HepG2 (cell line): Measurements from ENCODE around the gene TEX53. TPM values are rescaled to one million over a fixed set of nuclear protein-coding genes. Genes with fewer than 3 reads are reported as not detected.

Experiments used
- ATAC-seq: fragments of 200-7000 bp; cut with Tn5 transposase; 3 replicates; pipeline ENCODE4 v1.9.1; 2020; ENCODE audit warnings: mild to moderate bottlenecking, moderate library complexity
- BruUV-seq: library from RNA; stranded (reverse); fragments of 400-500 nt; replicated peaks from 2 replicates; lab custom pipeline; 2021; lab: Mats Ljungman, UMichigan
- CTCF ChIA-PET: fragments of 300-600 bp; formaldehyde crosslinking; extraction: SDS; loops from one replicate; lab custom pipeline; 2021; ENCODE audit warnings: low total read pairs, inconsistent platforms, low intra/inter-chr PET ratio; lab: Yijun Ruan, JAX
- POLR2A ChIA-PET: fragments of 350-600 bp; sonication (Branson Sonifier 250); formaldehyde crosslinking; loops from one replicate; lab custom pipeline; 2020; ENCODE audit warnings: antibody characterized with exemption, inconsistent platforms; lab: Yijun Ruan, JAX
- DNase-seq: peaks from one replicate; pipeline ENCODE4 v3.0.0-alpha.2; 2015; ENCODE audit warnings: low spot score
- FAIRE-seq: peaks from 3 replicates; lab custom pipeline; 2011; peaks lifted over from hg19 to GRCh38; lab: Jason Lieb, UNC
- H2AFZ ChIP-seq: one replicate; pipeline ENCODE4 v1.6.1; 2011; ENCODE audit warnings: low read length, inconsistent platforms
- H3K27ac ChIP-seq: fragments of 300-600 bp; 3 replicates; pipeline ENCODE4 v1.8.0; 2011; ENCODE audit warnings: mixed run types, mild to moderate bottlenecking, mixed read lengths, low read length, inconsistent platforms; ENCODE audit not compliant: insufficient read depth; ENCODE audit errors: extremely low read length
- H3K27me3 ChIP-seq, 2 experiments: fragments of 200-600 bp in 1 of 2; 2 replicates in 1 of 2; 3 replicates in 1 of 2; pipeline versions ENCODE4 v1.6.0 to v1.8.0; 2011; ENCODE audit warnings: low read length in 2 of 2, mild to moderate bottlenecking in 2 of 2, moderate library complexity in 2 of 2, inconsistent platforms in 1 of 2; ENCODE audit not compliant: insufficient read depth in 2 of 2, control insufficient read depth in 1 of 2
- H3K36me3 ChIP-seq, 2 experiments: fragments of 200-600 bp in 1 of 2; replicated peaks in 1 of 2; 2 replicates in 1 of 2; 3 replicates in 1 of 2; pipeline versions ENCODE4 v1.5.1 to v1.8.0; 2011; ENCODE audit warnings: low read length in 2 of 2, inconsistent platforms in 1 of 2; ENCODE audit not compliant: insufficient read depth in 2 of 2, control insufficient read depth in 1 of 2
- H3K4me1 ChIP-seq: 2 replicates; pipeline ENCODE4 v1.5.1; 2012; ENCODE audit warnings: low read length, inconsistent platforms; ENCODE audit not compliant: insufficient read depth
- H3K4me2 ChIP-seq: 2 replicates; pipeline ENCODE4 v1.6.0; 2011; ENCODE audit warnings: low read depth, low read length, inconsistent platforms
- H3K4me3 ChIP-seq, 3 experiments: fragments of 200-600 bp in 1 of 3; sonication (generic), shearing (Covaris generic) in 1 of 3; replicated peaks in 1 of 3; 2 replicates each; pipeline ENCODE4 v1.5.1; 2011 to 2016; ENCODE audit warnings: low read length in 3 of 3, inconsistent platforms in 2 of 3, low read depth in 2 of 3, mild to moderate bottlenecking in 2 of 3, control low read depth in 1 of 3, mixed read lengths in 1 of 3; ENCODE audit not compliant: insufficient read depth in 1 of 3
- H3K79me2 ChIP-seq: one replicate; pipeline ENCODE4 v1.6.1; 2011; ENCODE audit warnings: low read length, inconsistent platforms; ENCODE audit not compliant: insufficient read depth
- H3K9ac ChIP-seq: 2 replicates; pipeline ENCODE4 v1.6.0; 2011; ENCODE audit warnings: mild to moderate bottlenecking, low read depth, low read length, inconsistent platforms; ENCODE audit not compliant: insufficient read depth
- H3K9me3 ChIP-seq: 2 replicates; pipeline ENCODE4 v1.5.1; 2012; ENCODE audit warnings: mild to moderate bottlenecking, low read length
- H4K20me1 ChIP-seq: 2 replicates; pipeline ENCODE4 v1.6.0; 2011; ENCODE audit warnings: inconsistent platforms, mild to moderate bottlenecking, low read length, moderate library complexity; ENCODE audit not compliant: insufficient read depth
- CEBPB ChIP-seq: IDR thresholded peaks from 2 replicates; pipeline ENCODE4 v1.6.1; 2011; ENCODE audit warnings: low read depth, low read length, improper control_type of control experiment, borderline replicate concordance
- CHD2 ChIP-seq: IDR thresholded peaks from 2 replicates; pipeline ENCODE4 v1.6.1; 2011; ENCODE audit warnings: low read depth, low read length, improper control_type of control experiment
- DR1 ChIP-seq: sonication (generic); formaldehyde crosslinking; IDR thresholded peaks from 2 replicates; pipeline ENCODE4 v1.8.0; 2021; ENCODE audit warnings: mild to moderate bottlenecking, missing genetic modification reagents, inconsistent platforms
- FOXP1 ChIP-seq, 2 experiments: fragments of 450-650 bp in 1 of 2; IDR thresholded peaks; 2 replicates each; pipeline ENCODE4 v1.6.1; 2017 to 2018; ENCODE audit warnings: antibody characterized with exemption in 1 of 2
- NFIC ChIP-seq: IDR thresholded peaks from 2 replicates; pipeline ENCODE4 v1.6.1; 2012; ENCODE audit warnings: mild to moderate bottlenecking, low read length, inconsistent platforms
- SKI ChIP-seq: fragments of 450-650 bp; IDR thresholded peaks from one replicate; pipeline ENCODE4 v1.6.1; 2018; ENCODE audit warnings: mild to moderate bottlenecking; ENCODE audit not compliant: partially characterized antibody
- SUZ12 ChIP-seq: fragments of 150-350 bp; IDR thresholded peaks from 2 replicates; pipeline ENCODE4 v1.6.1; 2014; ENCODE audit warnings: low read depth, low read length
- XRCC5 ChIP-seq: fragments of 200-400 bp; formaldehyde crosslinking; optimal IDR thresholded peaks from 2 replicates; pipeline ENCODE3; 2017; ENCODE audit warnings: mild to moderate bottlenecking, low read length
- ZNF10 ChIP-seq: sonication (generic); formaldehyde crosslinking; IDR thresholded peaks from 2 replicates; pipeline ENCODE4 v1.4.0; 2020; ENCODE audit warnings: mild to moderate bottlenecking, low read depth, missing genetic modification reagents, borderline replicate concordance
- ZNF615 ChIP-seq: sonication (generic); formaldehyde crosslinking; IDR thresholded peaks from 2 replicates; pipeline ENCODE4 v1.5.0; 2020; ENCODE audit warnings: mild to moderate bottlenecking, missing genetic modification reagents, borderline replicate concordance
- ZNF616 ChIP-seq: sonication (generic); formaldehyde crosslinking; IDR thresholded peaks from 2 replicates; pipeline ENCODE4 v1.5.0; 2020; ENCODE audit warnings: low read depth, mild to moderate bottlenecking, missing genetic modification reagents
- ZSCAN31 ChIP-seq: sonication (generic); formaldehyde crosslinking; IDR thresholded peaks from 2 replicates; pipeline ENCODE4 v1.5.0; 2020; ENCODE audit warnings: low read depth, mild to moderate bottlenecking, missing genetic modification reagents
- WGBS: methylation state at CpG from one replicate; pipeline ENCODE4 v1.1.6; 2017; ENCODE audit warnings: low lambda C conversion rate; 5-methylcytosine and 5-hydroxymethylcytosine counted together
- in situ Hi-C: cut with HindIII; loops from 2 replicates; pipeline ENCODE4 v1.10.0; 2017; ENCODE audit warnings: low pct_unique_long_range_greater_than_20kb; ENCODE audit not compliant: extremely low pct_ligation_motif_present
- intact Hi-C: fragments of 100-400 bp; cut with micrococcal nuclease; formaldehyde crosslinking; loops from one replicate; pipeline ENCODE4 v1.10.0; 2022; ENCODE audit not compliant: unreplicated experiment
- polyA plus RNA-seq, 8 experiments: library from polyadenylated mRNA; depleted of rRNA in 3 of 8; stranded (reverse) in 7 of 8; unstranded in 1 of 8; fragments of >200 nt; fragmentation: Illumina TruSeq in 4 of 8; extraction: Trizol in 4 of 8; gene quantifications; 2 replicates each; pipeline versions ENCODE4 v1.2.1 to v1.2.3, GENCODE V29; 2011 to 2016; ENCODE audit warnings: low read depth in 4 of 8, missing spikeins in 1 of 8, mixed read lengths in 1 of 8; ENCODE audit not compliant: insufficient read depth in 1 of 8
- total RNA-seq, 5 experiments: library from RNA; depleted of rRNA; stranded (reverse); fragments of >200 nt; fragmentation: Illumina TruSeq; extraction: Trizol; gene quantifications; 2 replicates each; pipeline ENCODE4 v1.2.3, GENCODE V29; 2016; ENCODE audit warnings: low read depth in 1 of 5
- TF ChIP-seq, protein P1 (sequence below): sonication (generic); formaldehyde crosslinking; IDR thresholded peaks from 2 replicates; pipeline ENCODE4 v1.4.0; 2020; ENCODE audit warnings: missing genetic modification reagents

The TEX53 gene
- total and polyA plus RNA-seq, 2 of the 13 experiments (the other 11 are each of a cell fraction or from before 2014, with no cell fraction given): not detected

DNA sequence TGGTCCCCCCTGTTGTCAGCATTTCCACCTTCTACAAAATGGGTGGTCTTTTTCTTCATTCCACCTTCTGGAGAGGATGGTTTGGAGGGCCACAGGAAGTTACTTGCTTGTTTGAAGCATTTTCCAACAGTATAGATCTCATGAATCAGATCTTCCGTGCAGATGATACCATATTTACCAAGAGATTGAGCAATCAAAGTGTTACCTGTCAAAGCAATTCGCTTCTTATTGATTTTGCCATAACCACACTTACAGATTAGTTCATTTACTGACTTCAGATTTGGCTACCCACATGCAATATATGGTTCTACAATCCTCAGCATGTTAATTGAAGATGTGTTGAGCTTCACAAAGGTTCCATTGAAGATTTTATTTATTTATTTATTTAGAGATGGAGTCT is 38.3 kb upstream of the TEX53 start:
- ChIA-PET CTCF (no interaction called here), POLR2A (no interaction called here)
- Histone ChIP-seq H3K4me3 (no peak overlapping the region), H3K79me2 (no peaks in the 10 kb centered on the region), H3K9ac (no peak overlapping the region), H2AFZ (no peak overlapping the region), H3K4me2 (no peak overlapping the region), H4K20me1 (no peaks in the 10 kb centered on the region), H3K27ac (no peak overlapping the region), H3K27me3 (peaks cover 0 to 17% of the 10 kb centered on the region in 2 experiments; a peak in 2 of 5 replicates), H3K4me1 (no peaks in the 10 kb centered on the region), H3K9me3 (no peaks in the 10 kb centered on the region), H3K36me3 (no peaks in the 10 kb centered on the region)
- no TSS peak for BruUV-seq
- DNase-seq: no peak
- WGBS: 3% methylated on average over 2 of the region's 2 CpGs
- ATAC-seq: no peak
- in situ Hi-C loops: no loop called here
- intact Hi-C loops: no loop called here
- TF ChIP-seq ZNF616 (CRISPR knock-in tag): no peak
- TF ChIP-seq CEBPB: peak; percentile 43; the same call in 1 of the 2 replicates
- no peak for TF ChIP-seq DR1 (CRISPR knock-in tag)
- no peak for FAIRE-seq

DNA sequence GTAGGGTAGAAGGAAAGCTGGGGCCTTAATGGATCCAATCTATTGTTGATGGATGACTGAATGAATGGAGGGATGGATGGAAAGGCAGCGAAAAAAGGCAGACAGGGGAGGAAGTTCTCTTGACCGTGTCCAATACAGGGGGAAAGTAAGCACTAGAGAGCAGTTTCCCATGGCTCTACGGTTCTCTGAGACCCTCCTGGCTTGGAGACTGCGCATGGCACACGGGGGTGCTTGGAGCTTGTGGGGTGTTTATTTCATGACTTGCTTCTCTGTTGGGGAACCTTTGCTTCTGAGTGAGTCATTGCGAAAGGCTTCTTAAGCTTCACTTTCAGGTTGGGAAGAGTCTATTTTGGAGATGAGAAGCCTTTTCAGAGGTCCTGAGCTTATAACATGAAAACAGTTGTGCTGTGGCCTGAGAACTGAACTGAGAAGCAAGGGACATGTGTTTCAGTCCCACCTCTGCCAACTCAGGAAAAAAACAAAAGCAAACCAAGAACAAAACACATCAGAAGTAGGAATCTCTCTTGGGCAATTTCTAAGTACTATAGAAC is 37.2 kb upstream of the TEX53 start:
- intact Hi-C loops: no loop called here
- no TSS peak for BruUV-seq
- no peaks in the 10 kb centered on the region for H3K36me3 ChIP-seq
- no peaks in the 10 kb centered on the region for H3K4me1 ChIP-seq
- ATAC-seq (no peak), FAIRE-seq (no peak), DNase-seq (no peak)
- no peak overlapping the region for H2AFZ ChIP-seq
- no peaks in the 10 kb centered on the region for H3K9me3 ChIP-seq
- H4K20me1 ChIP-seq: no peaks in the 10 kb centered on the region
- peaks cover 0 to 16% of the 10 kb centered on the region in 2 experiments; a peak in 2 of 5 replicates for H3K27me3 ChIP-seq
- WGBS: 62% methylated on average over 6 of the region's 6 CpGs
- H3K4me2 ChIP-seq: no peak overlapping the region
- H3K4me3 ChIP-seq: no peak overlapping the region
- CTCF ChIA-PET: no interaction called here
- no peak overlapping the region for H3K9ac ChIP-seq
- H3K27ac ChIP-seq: no peak overlapping the region
- TF ChIP-seq, protein P1, sequence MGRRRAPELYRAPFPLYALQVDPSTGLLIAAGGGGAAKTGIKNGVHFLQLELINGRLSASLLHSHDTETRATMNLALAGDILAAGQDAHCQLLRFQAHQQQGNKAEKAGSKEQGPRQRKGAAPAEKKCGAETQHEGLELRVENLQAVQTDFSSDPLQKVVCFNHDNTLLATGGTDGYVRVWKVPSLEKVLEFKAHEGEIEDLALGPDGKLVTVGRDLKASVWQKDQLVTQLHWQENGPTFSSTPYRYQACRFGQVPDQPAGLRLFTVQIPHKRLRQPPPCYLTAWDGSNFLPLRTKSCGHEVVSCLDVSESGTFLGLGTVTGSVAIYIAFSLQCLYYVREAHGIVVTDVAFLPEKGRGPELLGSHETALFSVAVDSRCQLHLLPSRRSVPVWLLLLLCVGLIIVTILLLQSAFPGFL: no peak
- TF ChIP-seq CHD2 (no peak), ZNF615 (CRISPR knock-in tag) (no peak), ZSCAN31 (CRISPR knock-in tag) (no peak), XRCC5 (no peak), SUZ12 (no peak), FOXP1 (IDR thresholded peaks at IDR 0.05) (no peak), FOXP1 (CRISPR knock-in tag; IDR thresholded peaks at IDR 0.05) (no peak), NFIC (no peak), ZNF10 (CRISPR knock-in tag) (no peak), SKI (no peak)
- POLR2A ChIA-PET: no interaction called here
- in situ Hi-C loops: no loop called here
- no peaks in the 10 kb centered on the region for H3K79me2 ChIP-seq
